Left ventricle myocardium inferior (tissue), 1 donor: Measurements from ENCODE around the gene ODAD2. TPM values are rescaled to one million over a fixed set of nuclear protein-coding genes. Genes with fewer than 3 reads are reported as not detected.

Experiments
- DNase-seq: peaks from one replicate; pipeline ENCODE4 v3.0.0-alpha.2; 2020
- H3K27ac ChIP-seq: fragments of 200-600 bp; replicated peaks from 2 replicates; pipeline ENCODE4 v1.8.0; 2021
- H3K27me3 ChIP-seq: fragments of 200-600 bp; 2 replicates; pipeline ENCODE4 v1.8.0; 2021; ENCODE audit warnings: low read depth
- H3K36me3 ChIP-seq: fragments of 200-600 bp; 2 replicates; pipeline ENCODE4 v1.8.0; 2021
- H3K4me1 ChIP-seq: fragments of 200-600 bp; 2 replicates; pipeline ENCODE4 v1.8.0; 2021
- H3K4me3 ChIP-seq: fragments of 200-600 bp; 2 replicates; pipeline ENCODE4 v1.8.0; 2021; ENCODE audit warnings: mild to moderate bottlenecking, moderate library complexity
- H3K9me3 ChIP-seq: fragments of 200-600 bp; replicated peaks from 2 replicates; pipeline ENCODE4 v1.8.0; 2021
- intact Hi-C: fragments of 100-400 bp; cut with micrococcal nuclease; formaldehyde crosslinking; loops from one replicate; pipeline ENCODE4 v1.11.0; 2022
- total RNA-seq: library from RNA; stranded (reverse); fragmentation: NEBNext Ultra II Directional; extraction: Animal tissue kit (Norgen Biotek cat#: 25700); gene quantifications from one replicate; pipeline ENCODE4 v1.2.1, GENCODE V29; 2021
- TF ChIP-seq, protein P1 (sequence below): fragments of 200-600 bp; IDR thresholded peaks from 2 replicates; pipeline ENCODE4 v1.8.0; 2021; ENCODE audit warnings: antibody characterized with exemption, mild to moderate bottlenecking, borderline replicate concordance
- donor health status: DM: no; HTN: yes; CAD: no; lungs with severe emphysema.

ODAD2 gene
- total RNA-seq, 1 donor from 2014 or later = 0.58 TPM

DNA sequence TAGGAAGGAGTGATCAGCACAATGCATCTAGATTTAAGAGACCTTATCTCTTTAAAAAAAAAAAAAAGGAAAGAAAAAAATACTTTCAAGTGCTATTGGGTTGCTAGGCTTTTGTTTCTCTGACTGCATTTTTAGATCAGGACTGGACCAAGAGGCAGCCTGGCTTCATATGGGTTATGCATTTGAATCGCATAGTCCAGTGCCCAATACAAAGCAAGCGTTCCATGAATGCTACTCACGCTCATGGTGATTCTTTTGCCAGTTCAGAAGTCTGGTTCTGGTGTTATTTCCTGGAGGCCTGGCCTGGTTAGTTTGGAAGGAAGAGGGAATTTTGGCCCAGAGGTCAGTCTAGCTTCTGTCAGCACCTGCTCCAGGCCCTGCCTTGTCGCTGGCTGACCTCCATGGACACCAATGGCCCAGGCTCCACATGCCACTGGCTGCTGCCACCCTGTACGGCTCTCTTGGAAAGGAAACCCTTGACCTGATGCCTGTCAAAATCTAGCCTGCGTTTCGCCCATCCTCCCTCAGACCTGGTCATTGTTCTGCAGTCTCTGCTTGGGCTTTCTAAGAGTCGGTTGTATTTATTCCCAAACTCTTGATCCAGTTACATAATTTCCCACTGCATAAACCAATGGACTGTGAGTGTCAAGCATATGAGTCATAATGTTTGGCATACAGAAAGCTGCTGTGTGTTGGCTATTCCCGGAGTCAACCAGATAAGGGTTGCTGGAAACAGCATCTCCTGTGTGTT lies 178.9 kb downstream of the ODAD2 start:
- intact Hi-C loops = no loop called here
- no peaks in the 10 kb centered on the region for H3K36me3 ChIP-seq
- no peaks in the 10 kb centered on the region for H3K27me3 ChIP-seq
- H3K4me3 ChIP-seq = peak overlapping the region; percentile 25
- peak; percentile 61 for DNase-seq
- peak overlapping the region; percentile 81 for H3K27ac ChIP-seq
- TF ChIP-seq, protein P1, sequence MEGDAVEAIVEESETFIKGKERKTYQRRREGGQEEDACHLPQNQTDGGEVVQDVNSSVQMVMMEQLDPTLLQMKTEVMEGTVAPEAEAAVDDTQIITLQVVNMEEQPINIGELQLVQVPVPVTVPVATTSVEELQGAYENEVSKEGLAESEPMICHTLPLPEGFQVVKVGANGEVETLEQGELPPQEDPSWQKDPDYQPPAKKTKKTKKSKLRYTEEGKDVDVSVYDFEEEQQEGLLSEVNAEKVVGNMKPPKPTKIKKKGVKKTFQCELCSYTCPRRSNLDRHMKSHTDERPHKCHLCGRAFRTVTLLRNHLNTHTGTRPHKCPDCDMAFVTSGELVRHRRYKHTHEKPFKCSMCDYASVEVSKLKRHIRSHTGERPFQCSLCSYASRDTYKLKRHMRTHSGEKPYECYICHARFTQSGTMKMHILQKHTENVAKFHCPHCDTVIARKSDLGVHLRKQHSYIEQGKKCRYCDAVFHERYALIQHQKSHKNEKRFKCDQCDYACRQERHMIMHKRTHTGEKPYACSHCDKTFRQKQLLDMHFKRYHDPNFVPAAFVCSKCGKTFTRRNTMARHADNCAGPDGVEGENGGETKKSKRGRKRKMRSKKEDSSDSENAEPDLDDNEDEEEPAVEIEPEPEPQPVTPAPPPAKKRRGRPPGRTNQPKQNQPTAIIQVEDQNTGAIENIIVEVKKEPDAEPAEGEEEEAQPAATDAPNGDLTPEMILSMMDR = no peak
- H3K9me3 ChIP-seq = peaks cover 8% of the 10 kb centered on the region
- H3K4me1 ChIP-seq = peaks cover 25% of the 10 kb centered on the region

DNA sequence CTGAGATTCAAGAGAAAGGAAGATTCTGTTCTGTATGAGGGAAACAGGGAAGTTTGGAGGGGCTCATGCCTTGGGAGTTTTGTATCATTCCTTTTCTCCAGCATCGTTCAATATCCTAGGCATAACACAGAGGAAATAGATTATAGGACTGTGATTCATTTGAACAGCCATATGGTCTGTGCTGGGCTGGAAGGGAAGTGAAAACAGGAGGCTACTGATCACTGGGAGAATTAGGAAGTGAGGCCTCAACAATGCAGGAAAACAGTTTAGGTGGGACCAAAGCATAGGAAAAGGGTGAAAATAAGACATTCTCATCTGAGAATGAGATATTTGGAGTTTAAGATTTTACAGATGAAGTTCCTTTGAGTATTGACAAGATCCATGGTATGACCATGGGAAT lies 182.6 kb downstream of the ODAD2 start:
- H3K27ac ChIP-seq = no peak overlapping the region
- no peaks in the 10 kb centered on the region for H3K9me3 ChIP-seq
- TF ChIP-seq, protein P1 = no peak
- no peaks in the 10 kb centered on the region for H3K36me3 ChIP-seq
- intact Hi-C loops = no loop called here
- H3K27me3 ChIP-seq = no peaks in the 10 kb centered on the region
- no peak for DNase-seq
- H3K4me1 ChIP-seq = peaks cover 19% of the 10 kb centered on the region
- H3K4me3 ChIP-seq = no peak overlapping the region

DNA sequence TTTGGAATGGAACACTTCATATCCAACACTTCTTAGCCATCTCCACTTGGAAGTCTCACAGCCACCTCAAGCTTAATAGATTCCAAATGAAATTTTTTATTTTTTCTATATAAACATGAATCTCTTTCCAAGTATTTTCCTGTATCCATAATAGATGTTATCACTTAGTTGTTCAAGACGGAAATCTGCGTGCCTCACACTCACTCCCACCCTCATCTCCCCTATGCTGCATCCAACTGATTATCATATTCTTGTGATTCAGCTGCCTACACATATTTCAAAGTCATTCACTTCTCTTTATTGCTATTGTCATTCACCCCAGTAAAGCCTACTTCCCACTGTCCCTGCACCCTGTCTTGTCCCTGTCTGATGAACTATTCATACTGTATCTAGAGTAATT lies 183.0 kb downstream of the ODAD2 start:
- Histone ChIP-seq H3K9me3 (no peaks in the 10 kb centered on the region), H3K36me3 (no peaks in the 10 kb centered on the region), H3K4me3 (no peak overlapping the region), H3K27me3 (no peaks in the 10 kb centered on the region), H3K27ac (no peak overlapping the region), H3K4me1 (peaks cover 15% of the 10 kb centered on the region)
- TF ChIP-seq, protein P1 = no peak
- intact Hi-C loops = no loop called here
- no peak for DNase-seq

DNA sequence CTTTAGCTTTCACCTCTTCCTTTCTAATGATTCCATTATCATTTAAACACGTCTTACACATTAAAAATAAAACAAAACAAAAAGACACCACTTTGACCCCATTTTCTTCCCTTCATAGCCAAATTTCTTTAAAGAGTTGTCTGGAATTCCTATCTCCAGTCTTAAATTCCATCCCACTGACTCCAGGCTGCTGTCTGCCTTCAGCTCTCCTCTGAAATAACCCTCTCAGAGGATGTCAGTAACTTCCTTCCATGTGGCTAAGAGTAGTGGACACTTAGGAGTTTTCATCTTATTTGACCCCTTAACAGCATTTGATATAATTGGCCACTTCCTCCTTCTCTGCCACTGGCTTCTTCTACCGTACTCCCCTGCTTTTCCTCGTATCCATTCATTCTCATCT lies 183.6 kb downstream of the ODAD2 start:
- H3K4me3 ChIP-seq = no peak overlapping the region
- no peak overlapping the region for H3K27ac ChIP-seq
- TF ChIP-seq, protein P1 = no peak
- intact Hi-C loops = no loop called here
- peaks cover 9% of the 10 kb centered on the region for H3K4me1 ChIP-seq
- H3K36me3 ChIP-seq = no peaks in the 10 kb centered on the region
- DNase-seq = no peak
- no peaks in the 10 kb centered on the region for H3K27me3 ChIP-seq
- H3K9me3 ChIP-seq = no peaks in the 10 kb centered on the region

DNA sequence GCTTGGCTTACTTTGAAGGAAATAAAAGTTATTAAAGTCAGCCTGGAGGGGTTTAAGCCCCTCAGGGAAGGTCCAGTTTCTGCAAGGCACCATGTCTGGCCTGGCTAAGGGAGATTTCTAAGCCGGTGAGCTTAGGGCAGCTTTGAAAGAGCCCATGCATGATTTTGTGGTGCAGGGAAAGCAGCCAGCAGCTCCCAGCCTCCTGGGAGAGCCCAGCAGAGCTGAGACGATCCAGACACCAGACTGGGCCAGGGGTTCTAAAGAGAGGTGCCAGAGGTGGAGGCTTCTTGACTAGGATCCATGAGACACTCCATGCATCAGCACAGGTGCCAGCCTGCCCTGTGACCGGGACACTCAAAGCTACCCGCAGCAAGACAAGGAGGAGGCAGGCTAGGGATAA lies 193.7 kb downstream of the ODAD2 start:
- H3K9me3 ChIP-seq = no peaks in the 10 kb centered on the region
- H3K27ac ChIP-seq = no peak overlapping the region
- H3K27me3 ChIP-seq = peaks cover 18% of the 10 kb centered on the region
- H3K4me3 ChIP-seq = no peak overlapping the region
- H3K36me3 ChIP-seq = no peaks in the 10 kb centered on the region
- intact Hi-C loops = no loop called here
- TF ChIP-seq, protein P1 = no peak
- H3K4me1 ChIP-seq = no peaks in the 10 kb centered on the region
- no peak for DNase-seq
